Panc1 (cell line): ENCODE results near the gene CDH23. TPM values are rescaled to one million over a fixed set of nuclear protein-coding genes. Genes with fewer than 3 reads are reported as not detected.

Experiments used
- ATAC-seq: fragments of 200-7000 bp; cut with Tn5 transposase; 2 replicates; pipeline ENCODE4 v1.9.1; 2020; ENCODE audit warnings: mild to moderate bottlenecking, moderate library complexity
- BruUV-seq: library from RNA; stranded (reverse); fragments of 400-500 nt; replicated peaks from 2 replicates; lab custom pipeline; 2021; lab: Mats Ljungman, UMichigan
- CTCF ChIA-PET: fragments of 300-600 bp; sonication (Branson Sonifier 250); formaldehyde crosslinking; loops from one replicate; lab custom pipeline; 2022; ENCODE audit warnings: antibody characterized with exemption; lab: Charles Lee
- POLR2A ChIA-PET: fragments of 300-600 bp; sonication (Branson Sonifier 250); formaldehyde crosslinking; loops from one replicate; lab custom pipeline; 2022; ENCODE audit warnings: antibody characterized with exemption; lab: Charles Lee
- DNase-seq: peaks from one replicate; pipeline ENCODE4 v3.0.0-alpha.2; 2010; ENCODE audit warnings: low read depth, low spot score
- H3K27ac ChIP-seq: 2 replicates; pipeline ENCODE4 v1.5.1; 2011; ENCODE audit warnings: mild to moderate bottlenecking, low read length, inconsistent platforms
- H3K27me3 ChIP-seq: fragments of 200-500 bp; sonication (Bioruptor generic); 2 replicates; pipeline ENCODE4 v1.6.0; 2014; ENCODE audit warnings: low read length, inconsistent platforms; ENCODE audit not compliant: control insufficient read depth, insufficient read depth
- H3K36me3 ChIP-seq: fragments of 200-500 bp; sonication (Bioruptor generic); 2 replicates; pipeline ENCODE4 v1.5.1; 2014; ENCODE audit warnings: inconsistent platforms, mild to moderate bottlenecking, low read length, moderate library complexity; ENCODE audit not compliant: control insufficient read depth, insufficient read depth
- H3K4me1 ChIP-seq: 2 replicates; pipeline ENCODE4 v1.5.1; 2011; ENCODE audit warnings: inconsistent platforms, mild to moderate bottlenecking, low read length, moderate library complexity; ENCODE audit not compliant: control insufficient read depth, insufficient read depth
- H3K4me3 ChIP-seq, 2 experiments: 2 replicates each; pipeline ENCODE4 v1.5.1; 2011 to 2012; ENCODE audit warnings: low read depth in 2 of 2, low read length in 2 of 2, mild to moderate bottlenecking in 2 of 2, inconsistent platforms in 1 of 2, moderate library complexity in 1 of 2
- H3K9me3 ChIP-seq: fragments of 200-500 bp; sonication (Bioruptor generic); 2 replicates; pipeline ENCODE4 v1.5.1; 2014; ENCODE audit warnings: low read depth, mild to moderate bottlenecking, inconsistent platforms, low read length, moderate library complexity; ENCODE audit not compliant: control insufficient read depth, insufficient read depth
- POLR2AphosphoS5 ChIP-seq: IDR thresholded peaks from 2 replicates; pipeline ENCODE4 v1.6.1; 2012; ENCODE audit warnings: mild to moderate bottlenecking, low read depth, low read length, moderate library complexity
- SIN3A ChIP-seq: IDR thresholded peaks from 2 replicates; pipeline ENCODE4 v1.6.1; 2012; ENCODE audit warnings: low read depth, mild to moderate bottlenecking, low read length, moderate library complexity, borderline replicate concordance; ENCODE audit not compliant: insufficient read depth
- TCF7L2 ChIP-seq: IDR thresholded peaks from 2 replicates; pipeline ENCODE4 v1.6.1; 2011; ENCODE audit warnings: mild to moderate bottlenecking, low read depth, low read length, inconsistent platforms
- in situ Hi-C: cut with HindIII; loops from 2 replicates; pipeline ENCODE4 v1.10.0; 2016; ENCODE audit warnings: low sequenced_read_pairs, low pct_unique_long_range_greater_than_20kb
- intact Hi-C: fragments of 100-400 bp; cut with micrococcal nuclease; formaldehyde crosslinking; loops from one replicate; pipeline ENCODE4 v1.10.0; 2022; ENCODE audit not compliant: unreplicated experiment
- total RNA-seq: library from RNA; stranded (reverse); gene quantifications from one replicate; pipeline ENCODE4 v1.2.1, GENCODE V29; 2021; ENCODE audit not compliant: unreplicated experiment
- TF ChIP-seq, protein P1 (sequence below), 2 experiments: IDR thresholded peaks; 2 replicates each; pipeline ENCODE4 v1.6.1; 2011 to 2012; ENCODE audit warnings: low read depth in 2 of 2, control low read depth in 1 of 2, low read length in 1 of 2, mild to moderate bottlenecking in 1 of 2, moderate library complexity in 1 of 2; ENCODE audit not compliant: insufficient read depth in 1 of 2
- TF ChIP-seq, protein P2 (sequence below): fragments of 450-650 bp; IDR thresholded peaks from 2 replicates; pipeline ENCODE4 v1.5.1; 2017; ENCODE audit warnings: mild to moderate bottlenecking

CDH23 gene
- total RNA-seq, 1 experiment from 2014 or later = 2.7 TPM

DNA sequence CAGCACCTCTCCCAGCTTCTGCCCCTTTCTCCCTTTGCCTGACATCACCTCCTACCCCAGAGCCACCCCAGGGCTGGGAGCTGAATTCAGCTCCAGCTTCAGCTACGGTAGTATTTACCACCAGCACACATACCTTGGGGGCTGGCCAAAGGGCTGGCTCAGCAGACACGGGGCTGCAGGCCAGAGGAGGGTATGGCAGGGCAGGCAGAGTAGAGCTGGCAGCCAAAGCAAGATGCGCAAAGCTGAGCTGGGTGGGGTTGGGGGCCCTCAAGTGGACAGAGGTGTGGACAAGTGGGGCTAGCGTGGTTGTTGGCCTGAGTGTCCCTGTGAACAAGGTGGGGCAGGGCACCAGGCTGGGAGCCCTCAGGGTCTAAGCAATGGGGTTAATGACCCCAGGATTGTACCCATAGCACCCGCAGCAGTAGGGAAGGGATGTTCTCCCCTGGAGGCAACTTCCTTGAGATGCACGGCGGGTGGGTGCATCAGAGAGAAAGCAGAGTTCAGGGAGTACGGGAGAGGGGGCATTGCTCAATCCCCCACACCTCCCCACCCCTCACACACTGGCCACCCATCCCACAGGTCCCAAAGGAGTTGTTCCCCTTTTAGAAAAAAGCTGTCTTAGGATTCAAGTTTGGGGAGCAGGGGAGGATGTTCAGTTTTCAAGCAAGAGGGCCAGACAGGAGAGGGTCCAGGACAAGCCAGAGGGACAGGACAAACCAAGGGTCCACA is 368.6 kb downstream of the CDH23 start:
- ChIA-PET POLR2A (no interaction called here), CTCF (no interaction called here)
- Histone ChIP-seq H3K27me3 (no peaks in the 10 kb centered on the region), H3K4me3 (no peak overlapping the region), H3K27ac (peak overlapping the region; percentile 92), H3K36me3 (no peaks in the 10 kb centered on the region), H3K4me1 (peaks cover 68% of the 10 kb centered on the region), H3K9me3 (no peaks in the 10 kb centered on the region)
- in situ Hi-C loops = no loop called here
- DNase-seq = no peak
- no peak for ATAC-seq
- intact Hi-C loops = no loop called here
- TF ChIP-seq TCF7L2 (no peak), POLR2AphosphoS5 (no peak), SIN3A (no peak)
- TF ChIP-seq, protein P1, sequence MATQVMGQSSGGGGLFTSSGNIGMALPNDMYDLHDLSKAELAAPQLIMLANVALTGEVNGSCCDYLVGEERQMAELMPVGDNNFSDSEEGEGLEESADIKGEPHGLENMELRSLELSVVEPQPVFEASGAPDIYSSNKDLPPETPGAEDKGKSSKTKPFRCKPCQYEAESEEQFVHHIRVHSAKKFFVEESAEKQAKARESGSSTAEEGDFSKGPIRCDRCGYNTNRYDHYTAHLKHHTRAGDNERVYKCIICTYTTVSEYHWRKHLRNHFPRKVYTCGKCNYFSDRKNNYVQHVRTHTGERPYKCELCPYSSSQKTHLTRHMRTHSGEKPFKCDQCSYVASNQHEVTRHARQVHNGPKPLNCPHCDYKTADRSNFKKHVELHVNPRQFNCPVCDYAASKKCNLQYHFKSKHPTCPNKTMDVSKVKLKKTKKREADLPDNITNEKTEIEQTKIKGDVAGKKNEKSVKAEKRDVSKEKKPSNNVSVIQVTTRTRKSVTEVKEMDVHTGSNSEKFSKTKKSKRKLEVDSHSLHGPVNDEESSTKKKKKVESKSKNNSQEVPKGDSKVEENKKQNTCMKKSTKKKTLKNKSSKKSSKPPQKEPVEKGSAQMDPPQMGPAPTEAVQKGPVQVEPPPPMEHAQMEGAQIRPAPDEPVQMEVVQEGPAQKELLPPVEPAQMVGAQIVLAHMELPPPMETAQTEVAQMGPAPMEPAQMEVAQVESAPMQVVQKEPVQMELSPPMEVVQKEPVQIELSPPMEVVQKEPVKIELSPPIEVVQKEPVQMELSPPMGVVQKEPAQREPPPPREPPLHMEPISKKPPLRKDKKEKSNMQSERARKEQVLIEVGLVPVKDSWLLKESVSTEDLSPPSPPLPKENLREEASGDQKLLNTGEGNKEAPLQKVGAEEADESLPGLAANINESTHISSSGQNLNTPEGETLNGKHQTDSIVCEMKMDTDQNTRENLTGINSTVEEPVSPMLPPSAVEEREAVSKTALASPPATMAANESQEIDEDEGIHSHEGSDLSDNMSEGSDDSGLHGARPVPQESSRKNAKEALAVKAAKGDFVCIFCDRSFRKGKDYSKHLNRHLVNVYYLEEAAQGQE (IDR thresholded peaks at IDR 0.05; ENCODE audit: insufficient read depth in 1 of 2, low read depth in 2 of 2, low read length in 1 of 2) = no peak
- TF ChIP-seq, protein P2, sequence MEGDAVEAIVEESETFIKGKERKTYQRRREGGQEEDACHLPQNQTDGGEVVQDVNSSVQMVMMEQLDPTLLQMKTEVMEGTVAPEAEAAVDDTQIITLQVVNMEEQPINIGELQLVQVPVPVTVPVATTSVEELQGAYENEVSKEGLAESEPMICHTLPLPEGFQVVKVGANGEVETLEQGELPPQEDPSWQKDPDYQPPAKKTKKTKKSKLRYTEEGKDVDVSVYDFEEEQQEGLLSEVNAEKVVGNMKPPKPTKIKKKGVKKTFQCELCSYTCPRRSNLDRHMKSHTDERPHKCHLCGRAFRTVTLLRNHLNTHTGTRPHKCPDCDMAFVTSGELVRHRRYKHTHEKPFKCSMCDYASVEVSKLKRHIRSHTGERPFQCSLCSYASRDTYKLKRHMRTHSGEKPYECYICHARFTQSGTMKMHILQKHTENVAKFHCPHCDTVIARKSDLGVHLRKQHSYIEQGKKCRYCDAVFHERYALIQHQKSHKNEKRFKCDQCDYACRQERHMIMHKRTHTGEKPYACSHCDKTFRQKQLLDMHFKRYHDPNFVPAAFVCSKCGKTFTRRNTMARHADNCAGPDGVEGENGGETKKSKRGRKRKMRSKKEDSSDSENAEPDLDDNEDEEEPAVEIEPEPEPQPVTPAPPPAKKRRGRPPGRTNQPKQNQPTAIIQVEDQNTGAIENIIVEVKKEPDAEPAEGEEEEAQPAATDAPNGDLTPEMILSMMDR = no peak
- no TSS peak for BruUV-seq

DNA sequence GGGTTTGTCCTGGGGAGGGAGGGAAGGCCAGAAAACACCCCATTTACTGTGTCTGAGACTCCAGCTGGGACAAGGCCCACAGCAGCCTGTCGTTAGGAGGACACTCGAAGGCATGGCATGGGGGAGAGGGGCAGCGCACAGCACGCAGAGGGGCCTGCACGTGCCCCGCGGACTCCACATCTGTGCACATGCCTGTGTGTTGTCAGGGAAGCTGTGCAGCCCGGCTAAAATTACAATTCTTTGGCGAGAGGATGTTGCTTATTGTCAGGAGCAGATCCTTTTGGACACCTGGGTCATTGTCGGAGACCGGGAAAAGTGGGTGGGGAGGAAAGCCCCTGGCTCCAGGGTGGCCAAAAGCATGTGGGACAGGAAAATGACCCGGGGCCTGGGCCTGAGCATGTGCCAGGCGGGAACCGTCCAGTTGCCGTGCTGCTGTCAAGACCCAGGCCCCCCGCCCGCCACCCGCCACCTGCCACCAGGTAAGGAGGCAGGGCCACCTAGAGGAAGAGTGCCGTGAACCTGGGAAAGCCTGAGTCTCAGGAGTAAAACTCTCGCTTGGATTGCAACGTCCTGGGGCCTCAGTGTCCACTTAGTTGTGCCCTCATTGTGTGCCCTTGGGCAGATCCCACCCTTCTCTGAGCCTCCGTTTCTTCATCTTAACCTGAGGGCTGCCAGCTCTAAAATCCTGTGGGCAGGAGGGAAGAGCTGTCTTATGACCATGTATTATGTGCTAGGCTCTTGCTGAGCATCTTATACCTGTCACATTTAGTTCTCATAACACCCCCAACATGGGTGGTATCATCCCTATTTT is 369.4 kb downstream of the CDH23 start:
- H3K27ac ChIP-seq = peak overlapping the region; percentile 92
- DNase-seq (no peak), ATAC-seq (no peak)
- no peaks in the 10 kb centered on the region for H3K9me3 ChIP-seq
- H3K4me3 ChIP-seq = no peak overlapping the region
- no peak for TF ChIP-seq POLR2AphosphoS5
- TF ChIP-seq, protein P2 = no peak
- no peak for TF ChIP-seq TCF7L2
- no peak for TF ChIP-seq SIN3A
- TF ChIP-seq, protein P1 (IDR thresholded peaks at IDR 0.05; ENCODE audit: insufficient read depth in 1 of 2, low read depth in 2 of 2, low read length in 1 of 2) = no peak
- POLR2A ChIA-PET = interaction anchor here (0.6 kb wide), 2 partner anchors 115 to 131 kb away, joined by 3 to 11 read pairs; no protein-coding TSS in a partner anchor
- H3K4me1 ChIP-seq = peaks cover 72% of the 10 kb centered on the region
- H3K27me3 ChIP-seq = no peaks in the 10 kb centered on the region
- H3K36me3 ChIP-seq = no peaks in the 10 kb centered on the region
- CTCF ChIA-PET = interaction anchor here (0.7 to 1.4 kb wide), 2 partner anchors 8 to 46 kb away, joined by 3 read pairs; no protein-coding TSS in a partner anchor
- BruUV-seq = no TSS peak
- intact Hi-C loops = no loop called here
- in situ Hi-C loops = no loop called here
